ENCODE data around the gene CELF4. TPM values are rescaled to one million over a fixed set of nuclear protein-coding genes. Genes with fewer than 3 reads are reported as not detected.

The CELF4 gene
- total and polyA plus RNA-seq, 10 of the 15 experiments (the other 5 are each of a cell fraction or from before 2014, with no cell fraction given): 0.03 to 0.32 TPM; not detected in 8

- H3K36me3 ChIP-seq (ENCODE audit: control insufficient read depth in 2 of 2, insufficient read depth in 2 of 2, low read length in 1 of 2): no peaks in the 10 kb centered on the region
- no peak for TF ChIP-seq MEF2B (IDR thresholded peaks at IDR 0.05; ENCODE audit: partially characterized antibody, poor library complexity, severe bottlenecking)
- ATAC-seq (no peak), DNase-seq (ENCODE audit: low read depth, low spot score) (no peak), FAIRE-seq (no peak)
- no peaks in the 10 kb centered on the region for H3K79me2 ChIP-seq (ENCODE audit: control insufficient read depth, insufficient read depth, low read length)
- H3K4me3 ChIP-seq: no peak overlapping the region
- no peaks in the 10 kb centered on the region for H3K9me3 ChIP-seq (replicated peaks; ENCODE audit: control insufficient read depth, insufficient read depth, low read length)
- H3K4me1 ChIP-seq (ENCODE audit: control insufficient read depth, insufficient read depth, low read length): peaks cover 17% of the 10 kb centered on the region
- ChIA-PET CTCF (no interaction called here), RAD21 (ENCODE audit: unreplicated experiment) (no interaction called here), SMC1A (ENCODE audit: uncharacterized antibody, unreplicated experiment) (no interaction called here), POLR2A (no interaction called here)
- H3K27ac ChIP-seq (ENCODE audit: control insufficient read depth, insufficient read depth): no peak overlapping the region
- in situ Hi-C loops (cut with MboI): no loop called here
- H4K20me1 ChIP-seq (ENCODE audit: control insufficient read depth, insufficient read depth): no peaks in the 10 kb centered on the region
- WGBS (ENCODE audit: insufficient coverage, insufficient replicate concordance, low lambda C conversion rate, missing lambda C conversion rate): 33% methylated on average over 7 of the region's 7 CpGs
- peaks cover 2 to 4% of the 10 kb centered on the region in 2 experiments; a peak in 3 of 4 replicates for H3K27me3 ChIP-seq (replicated peaks in 1 of 2; ENCODE audit: control insufficient read depth in 2 of 2, insufficient read depth in 2 of 2, low read length in 1 of 2)
- intact Hi-C loops (cut with micrococcal nuclease; ENCODE audit: unreplicated experiment): no loop called here
- no peak overlapping the region for H3K9ac ChIP-seq (ENCODE audit: control insufficient read depth, insufficient read depth, low read length)
- H2AFZ ChIP-seq (ENCODE audit: control insufficient read depth, low read depth, low read length): no peak overlapping the region
- no TSS peak for BruUV-seq (replicated peaks)
- H3K4me2 ChIP-seq (ENCODE audit: control insufficient read depth, insufficient read depth): no peak overlapping the region
Measured at GRCh38 chr18:37395138-37395537, 170.5 kb downstream of the CELF4 start.

GRCh38 chr18:37394610-37394965 lies 171.0 kb downstream of the CELF4 start:
- Histone ChIP-seq H3K9ac (ENCODE audit: control insufficient read depth, insufficient read depth, low read length) (no peak overlapping the region), H3K4me2 (ENCODE audit: control insufficient read depth, insufficient read depth) (no peak overlapping the region), H3K9me3 (replicated peaks; ENCODE audit: control insufficient read depth, insufficient read depth, low read length) (no peaks in the 10 kb centered on the region), H3K36me3 (ENCODE audit: control insufficient read depth in 2 of 2, insufficient read depth in 2 of 2, low read length in 1 of 2) (no peaks in the 10 kb centered on the region), H3K27me3 (replicated peaks in 1 of 2; ENCODE audit: control insufficient read depth in 2 of 2, insufficient read depth in 2 of 2, low read length in 1 of 2) (peaks cover 2 to 4% of the 10 kb centered on the region in 2 experiments; a peak in 3 of 4 replicates), H3K4me1 (ENCODE audit: control insufficient read depth, insufficient read depth, low read length) (peaks cover 17% of the 10 kb centered on the region), H3K27ac (ENCODE audit: control insufficient read depth, insufficient read depth) (no peak overlapping the region), H3K4me3 (no peak overlapping the region), H4K20me1 (ENCODE audit: control insufficient read depth, insufficient read depth) (no peaks in the 10 kb centered on the region), H2AFZ (ENCODE audit: control insufficient read depth, low read depth, low read length) (no peak overlapping the region), H3K79me2 (ENCODE audit: control insufficient read depth, insufficient read depth, low read length) (no peaks in the 10 kb centered on the region)
- FAIRE-seq (no peak), ATAC-seq (no peak), DNase-seq (ENCODE audit: low read depth, low spot score) (no peak)
- 44% methylated on average over 3 of the region's 5 CpGs for WGBS (ENCODE audit: insufficient coverage, insufficient replicate concordance, low lambda C conversion rate, missing lambda C conversion rate)
- SMC1A ChIA-PET (ENCODE audit: uncharacterized antibody, unreplicated experiment): no interaction called here
- CTCF ChIA-PET: no interaction called here
- in situ Hi-C loops (cut with MboI): no loop called here
- TF ChIP-seq ZBTB33 (IDR thresholded peaks at IDR 0.05) (no peak), CBX3 (IDR thresholded peaks at IDR 0.05; ENCODE audit: borderline replicate concordance, low read depth) (no peak), CREB1 (IDR thresholded peaks at IDR 0.05; ENCODE audit: low read depth) (no peak), TCF7 (IDR thresholded peaks at IDR 0.05; ENCODE audit: borderline replicate concordance) (no peak), CEBPZ (IDR thresholded peaks at IDR 0.05; ENCODE audit: low read depth, low read length) (no peak)
- BruUV-seq (replicated peaks): no TSS peak
- RAD21 ChIA-PET (ENCODE audit: unreplicated experiment): no interaction called here
- intact Hi-C loops (cut with micrococcal nuclease; ENCODE audit: unreplicated experiment): no loop called here
- POLR2A ChIA-PET: no interaction called here

Measured in GM12878 (cell line).